A673 (cell line): ENCODE measurements around the gene TSPAN11.
"Not testable (repeated sequence)": the region's sequence is repeated elsewhere in the genome, so short reads cannot be mapped to it uniquely, and the experiment has no call there.

ENCODE experiments used
- EZH2 ChIP-seq: fragments of 200-600 bp; sonication (generic); IDR thresholded peaks from 2 replicates; pipeline ENCODE4 v1.6.1; 2017; ENCODE audit warnings: borderline replicate concordance, low read depth, mild to moderate bottlenecking, mixed read lengths, antibody characterized with exemption, low read length; ENCODE audit not compliant: poor library complexity, severe bottlenecking
- TF ChIP-seq, protein P1 (sequence below): fragments of 300-800, 200-600 bp; sonication (generic); conservative IDR thresholded peaks from 2 replicates; pipeline ENCODE4 v1.5.1; 2017; ENCODE audit warnings: low read depth, mild to moderate bottlenecking, antibody characterized with exemption, low read length, moderate library complexity, mixed read lengths

DNA sequence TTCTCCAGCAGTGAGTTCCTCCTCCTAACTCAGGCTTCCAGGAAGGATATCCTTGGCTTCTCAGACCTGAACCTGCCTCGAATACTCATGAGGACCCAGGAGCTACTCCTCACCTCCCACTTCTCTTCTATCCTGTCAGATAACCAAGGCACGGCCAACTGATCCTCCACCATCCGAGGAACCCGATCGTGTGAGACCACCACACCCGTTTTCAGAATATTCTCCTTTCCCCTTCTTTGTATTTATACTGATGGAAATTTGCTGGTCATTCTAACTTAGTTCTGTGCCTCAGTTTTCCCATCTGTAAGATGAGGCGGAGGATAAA is 86.0 kb downstream of the TSPAN11 start:
- TF ChIP-seq, protein P1, sequence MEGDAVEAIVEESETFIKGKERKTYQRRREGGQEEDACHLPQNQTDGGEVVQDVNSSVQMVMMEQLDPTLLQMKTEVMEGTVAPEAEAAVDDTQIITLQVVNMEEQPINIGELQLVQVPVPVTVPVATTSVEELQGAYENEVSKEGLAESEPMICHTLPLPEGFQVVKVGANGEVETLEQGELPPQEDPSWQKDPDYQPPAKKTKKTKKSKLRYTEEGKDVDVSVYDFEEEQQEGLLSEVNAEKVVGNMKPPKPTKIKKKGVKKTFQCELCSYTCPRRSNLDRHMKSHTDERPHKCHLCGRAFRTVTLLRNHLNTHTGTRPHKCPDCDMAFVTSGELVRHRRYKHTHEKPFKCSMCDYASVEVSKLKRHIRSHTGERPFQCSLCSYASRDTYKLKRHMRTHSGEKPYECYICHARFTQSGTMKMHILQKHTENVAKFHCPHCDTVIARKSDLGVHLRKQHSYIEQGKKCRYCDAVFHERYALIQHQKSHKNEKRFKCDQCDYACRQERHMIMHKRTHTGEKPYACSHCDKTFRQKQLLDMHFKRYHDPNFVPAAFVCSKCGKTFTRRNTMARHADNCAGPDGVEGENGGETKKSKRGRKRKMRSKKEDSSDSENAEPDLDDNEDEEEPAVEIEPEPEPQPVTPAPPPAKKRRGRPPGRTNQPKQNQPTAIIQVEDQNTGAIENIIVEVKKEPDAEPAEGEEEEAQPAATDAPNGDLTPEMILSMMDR: 0 out of 2 replicates have a peak, but pooled peaks have one; percentile 18
- TF ChIP-seq EZH2: not testable (repeated sequence)
